Large intestine (tissue), 3 donors: ENCODE results near the gene CTSW. TPM values are rescaled to one million over a fixed set of nuclear protein-coding genes. Genes with fewer than 3 reads are reported as not detected.

Experiments used
- DNase-seq, 2 donors: peaks; one replicate each; pipeline versions ENCODE4 v3.0.0 to v3.0.0-alpha.2; 2013
- H3K27ac ChIP-seq: one replicate; pipeline ENCODE4 v1.5.1; 2013; ENCODE audit warnings: low read length
- H3K27me3 ChIP-seq: 2 replicates; pipeline ENCODE4 v1.6.1; 2013; ENCODE audit warnings: low read length; ENCODE audit not compliant: control insufficient read depth, insufficient read depth
- H3K36me3 ChIP-seq: 2 replicates; pipeline ENCODE4 v1.6.1; 2013; ENCODE audit warnings: low read length; ENCODE audit not compliant: control insufficient read depth, insufficient read depth
- H3K4me1 ChIP-seq: one replicate; pipeline ENCODE4 v1.6.1; 2013; ENCODE audit warnings: low read length; ENCODE audit not compliant: control insufficient read depth, insufficient read depth
- H3K4me3 ChIP-seq: one replicate; pipeline ENCODE4 v1.5.1; 2013; ENCODE audit warnings: low read length
- H3K9me3 ChIP-seq: one replicate; pipeline ENCODE4 v1.6.1; 2013; ENCODE audit warnings: mild to moderate bottlenecking, low read depth, low read length, moderate library complexity; ENCODE audit not compliant: control insufficient read depth
- WGBS: methylation state at CpG from one replicate; pipeline ENCODE4 v1.1.5; 2013; ENCODE audit warnings: low lambda C conversion rate; ENCODE audit not compliant: insufficient coverage; 5-methylcytosine and 5-hydroxymethylcytosine counted together
- polyA plus RNA-seq: library from polyadenylated mRNA; unstranded; fragments of 120-200 nt; gene quantifications from one replicate; pipeline ENCODE4 v1.2.1, GENCODE V29; 2013

Gene CTSW
- polyA plus RNA-seq, 1 donor, result 2.4 TPM

DNA sequence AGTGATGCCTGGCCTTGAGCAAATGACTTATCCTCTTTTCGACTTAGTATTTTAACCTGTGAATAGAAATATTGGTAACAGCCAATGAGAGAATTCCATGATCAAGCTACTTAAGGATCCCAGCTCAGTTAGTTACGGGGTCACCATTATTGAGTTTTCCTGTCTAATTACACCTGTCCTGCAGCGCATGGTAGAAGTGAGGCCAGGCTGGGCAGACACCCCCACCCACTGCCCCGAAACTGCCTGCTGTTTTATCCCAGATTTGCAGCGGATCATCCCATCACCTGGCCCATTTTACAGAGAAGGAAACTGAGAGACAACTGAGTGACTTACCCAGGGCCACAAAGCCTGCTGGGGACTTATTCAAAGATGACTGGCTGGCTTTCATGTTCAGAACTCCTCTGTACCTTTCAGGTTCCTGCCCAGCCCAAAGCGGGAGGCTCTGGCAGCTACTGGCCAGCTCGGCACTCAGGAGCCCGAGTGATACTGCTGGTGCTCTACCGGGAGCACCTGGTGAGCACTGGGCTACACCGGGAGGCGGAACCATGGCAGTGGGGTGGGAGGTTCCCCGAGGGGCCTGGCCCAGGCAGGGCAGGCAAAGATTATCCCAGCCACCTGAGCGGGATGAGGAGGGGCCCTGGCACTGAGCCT, 18.0 kb upstream of the CTSW start:
- no CpG with 5 or more reads among the region's 13 CpGs for WGBS
- Histone ChIP-seq H3K4me1 (peaks cover 24% of the 10 kb centered on the region), H3K4me3 (peak overlapping the region; percentile 86)

DNA sequence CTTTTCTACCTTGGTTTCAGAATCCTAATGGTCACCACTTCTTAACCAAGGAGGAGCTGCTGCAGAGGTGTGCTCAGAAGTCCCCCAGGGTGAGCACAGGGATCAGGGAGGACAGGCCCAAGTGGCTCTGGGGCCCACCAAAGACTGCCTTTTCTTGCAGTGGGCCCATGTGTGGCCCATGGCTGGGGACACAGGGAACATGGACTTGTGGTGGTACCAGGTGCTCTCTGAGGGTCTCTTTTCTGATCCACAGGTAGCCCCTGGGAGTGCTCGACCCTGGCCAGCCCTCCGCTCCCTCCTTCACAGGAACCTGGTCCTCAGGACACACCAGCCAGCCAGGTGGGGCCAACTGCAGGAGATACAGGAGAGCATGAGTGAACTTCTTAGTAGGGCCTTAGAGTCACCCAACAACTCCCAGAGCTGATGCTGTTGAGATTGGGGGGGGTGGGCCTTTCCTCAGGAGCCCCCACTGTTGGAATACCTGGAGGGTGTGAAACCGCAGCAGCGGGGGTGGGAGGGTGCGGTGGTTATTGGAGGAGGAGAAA, 17.4 kb upstream of the CTSW start:
- DNase-seq, result peak in 1 of 2 donors; percentile 2
- peaks cover 54% of the 10 kb centered on the region for H3K36me3 ChIP-seq
- H3K27ac ChIP-seq, result no peak overlapping the region
- no CpG with 5 or more reads among the region's 5 CpGs for WGBS
- no peaks in the 10 kb centered on the region for H3K27me3 ChIP-seq
- no peaks in the 10 kb centered on the region for H3K9me3 ChIP-seq
- no peak overlapping the region for H3K4me3 ChIP-seq
- H3K4me1 ChIP-seq, result peaks cover 24% of the 10 kb centered on the region

More for the DNA sequence above, 18.0 kb upstream of the CTSW start:
- DNase-seq, result peak in 1 of 2 donors; percentile 1
- Histone ChIP-seq H3K36me3 (peaks cover 48% of the 10 kb centered on the region), H3K27me3 (no peaks in the 10 kb centered on the region), H3K9me3 (no peaks in the 10 kb centered on the region), H3K27ac (no peak overlapping the region)

DNA sequence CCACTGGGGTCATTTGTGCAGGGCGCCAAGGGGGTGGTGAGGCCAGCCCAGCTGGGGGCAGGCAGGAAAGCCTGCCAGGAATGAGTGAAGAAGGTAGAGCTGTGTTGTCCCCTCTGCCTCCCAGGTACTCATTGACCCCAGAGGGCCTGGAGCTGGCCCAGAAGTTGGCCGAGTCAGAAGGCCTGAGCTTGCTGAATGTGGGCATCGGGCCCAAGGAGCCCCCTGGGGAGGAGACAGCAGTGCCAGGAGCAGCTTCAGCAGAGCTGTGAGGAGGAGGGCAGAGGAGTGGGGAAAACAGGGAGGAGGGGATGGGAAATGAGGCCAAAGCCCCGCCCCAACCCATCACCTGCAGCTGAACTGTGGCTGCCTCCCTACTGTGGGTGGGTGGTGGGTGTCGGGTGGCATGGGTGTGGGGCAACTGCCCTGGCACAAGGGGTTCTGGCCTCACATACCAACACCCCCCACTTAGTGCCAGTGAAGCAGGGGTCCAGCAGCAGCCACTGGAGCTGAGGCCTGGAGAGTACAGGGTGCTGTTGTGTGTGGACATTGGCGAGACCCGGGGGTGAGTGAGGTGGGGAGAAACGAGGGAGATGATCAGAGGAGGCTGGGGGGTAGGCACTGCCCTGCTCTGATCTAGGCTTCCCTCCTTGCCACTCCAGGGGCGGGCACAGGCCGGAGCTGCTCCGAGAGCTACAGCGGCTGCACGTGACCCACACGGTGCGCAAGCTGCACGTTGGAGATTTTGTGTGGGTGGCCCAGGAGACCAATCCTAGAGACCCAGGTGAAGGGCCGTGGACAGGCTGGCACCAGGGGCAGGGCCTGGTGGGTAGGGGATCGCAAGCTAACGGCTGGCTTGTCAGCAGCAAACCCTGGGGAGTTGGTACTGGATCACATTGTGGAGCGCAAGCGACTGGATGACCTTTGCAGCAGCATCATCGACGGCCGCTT, 16.4 kb upstream of the CTSW start:
- H3K4me1 ChIP-seq, result peaks cover 24% of the 10 kb centered on the region
- DNase-seq, result no peak
- H3K36me3 ChIP-seq, result peaks cover 62% of the 10 kb centered on the region
- no peaks in the 10 kb centered on the region for H3K9me3 ChIP-seq
- H3K27me3 ChIP-seq, result no peaks in the 10 kb centered on the region
- no peak overlapping the region for H3K4me3 ChIP-seq
- WGBS, result no CpG with 5 or more reads among the region's 24 CpGs
- no peak overlapping the region for H3K27ac ChIP-seq

DNA sequence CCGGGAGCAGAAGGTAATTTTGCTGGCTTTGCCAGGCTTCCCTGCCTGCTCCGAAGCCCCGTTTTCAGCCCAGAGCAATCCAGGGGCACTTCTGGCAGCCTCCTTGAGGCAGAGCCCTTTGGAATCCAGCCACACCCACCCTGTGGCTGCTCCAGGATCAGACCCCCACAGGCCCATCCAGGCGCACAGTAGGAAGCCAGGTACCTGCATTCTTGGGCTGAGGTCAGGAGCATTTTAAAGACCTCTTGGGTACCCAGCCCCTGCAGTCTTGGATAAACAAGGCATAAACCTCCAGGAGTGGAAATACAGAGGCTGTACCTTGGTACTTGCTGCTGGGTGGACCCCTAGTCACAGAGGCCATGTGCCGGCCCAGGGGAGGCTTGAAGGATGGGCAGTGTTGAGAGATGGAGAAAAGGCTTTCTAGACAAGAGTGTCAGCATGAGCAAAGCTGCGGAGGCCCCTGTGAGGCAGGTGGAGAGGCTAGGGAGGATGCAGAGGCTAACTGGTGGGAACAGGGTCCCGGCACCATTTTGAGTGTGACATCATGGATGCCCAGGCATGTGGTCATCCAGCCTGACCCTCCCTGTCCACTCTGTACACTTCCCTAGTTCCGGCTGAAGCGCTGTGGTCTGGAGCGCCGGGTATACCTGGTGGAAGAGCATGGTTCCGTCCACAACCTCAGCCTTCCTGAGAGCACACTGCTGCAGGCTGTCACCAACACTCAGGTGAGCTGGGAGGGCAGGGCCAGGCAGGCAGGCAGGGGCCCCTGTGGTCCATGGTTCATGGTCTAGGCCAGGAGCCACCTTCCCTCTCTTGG, 15.5 kb upstream of the CTSW start:
- no peak for DNase-seq
- Histone ChIP-seq H3K36me3 (peaks cover 66% of the 10 kb centered on the region), H3K4me1 (peaks cover 18% of the 10 kb centered on the region), H3K4me3 (no peak overlapping the region), H3K27me3 (no peaks in the 10 kb centered on the region), H3K27ac (no peak overlapping the region), H3K9me3 (no peaks in the 10 kb centered on the region)
- WGBS, result no CpG with 5 or more reads among the region's 12 CpGs

DNA sequence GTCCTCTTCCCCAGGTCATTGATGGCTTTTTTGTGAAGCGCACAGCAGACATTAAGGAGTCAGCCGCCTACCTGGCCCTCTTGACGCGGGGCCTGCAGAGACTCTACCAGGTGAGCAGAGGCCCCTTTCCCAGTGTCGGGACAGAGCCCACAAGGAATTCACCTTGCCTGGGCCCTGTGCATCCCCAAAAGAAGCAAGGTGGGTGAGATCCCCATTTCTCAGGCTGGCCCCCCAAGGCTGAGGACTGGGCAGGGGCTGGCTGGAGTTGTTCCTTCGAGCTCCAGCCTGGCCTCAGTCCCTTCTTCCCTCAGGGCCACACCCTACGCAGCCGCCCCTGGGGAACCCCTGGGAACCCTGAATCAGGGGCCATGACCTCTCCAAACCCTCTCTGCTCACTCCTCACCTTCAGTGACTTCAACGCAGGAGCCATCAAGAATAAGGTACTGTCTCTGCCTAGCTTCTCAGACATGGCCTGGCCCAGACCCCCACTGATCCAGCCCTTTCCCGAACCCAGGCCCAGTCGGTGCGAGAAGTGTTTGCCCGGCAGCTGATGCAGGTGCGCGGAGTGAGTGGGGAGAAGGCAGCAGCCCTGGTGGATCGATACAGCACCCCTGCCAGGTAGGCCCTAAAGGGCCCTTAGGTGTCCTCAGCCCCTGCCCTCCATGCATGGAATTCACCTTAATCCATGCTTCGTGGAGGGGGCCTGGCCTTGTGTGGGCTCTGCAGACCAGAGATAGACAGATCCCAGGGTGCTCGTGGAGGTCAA, 14.7 kb upstream of the CTSW start:
- H3K9me3 ChIP-seq, result no peaks in the 10 kb centered on the region
- H3K27ac ChIP-seq, result no peak overlapping the region
- peaks cover 14% of the 10 kb centered on the region for H3K4me1 ChIP-seq
- DNase-seq, result no peak
- no CpG with 5 or more reads among the region's 18 CpGs for WGBS
- no peak overlapping the region for H3K4me3 ChIP-seq
- H3K36me3 ChIP-seq, result peaks cover 66% of the 10 kb centered on the region
- H3K27me3 ChIP-seq, result no peaks in the 10 kb centered on the region

DNA sequence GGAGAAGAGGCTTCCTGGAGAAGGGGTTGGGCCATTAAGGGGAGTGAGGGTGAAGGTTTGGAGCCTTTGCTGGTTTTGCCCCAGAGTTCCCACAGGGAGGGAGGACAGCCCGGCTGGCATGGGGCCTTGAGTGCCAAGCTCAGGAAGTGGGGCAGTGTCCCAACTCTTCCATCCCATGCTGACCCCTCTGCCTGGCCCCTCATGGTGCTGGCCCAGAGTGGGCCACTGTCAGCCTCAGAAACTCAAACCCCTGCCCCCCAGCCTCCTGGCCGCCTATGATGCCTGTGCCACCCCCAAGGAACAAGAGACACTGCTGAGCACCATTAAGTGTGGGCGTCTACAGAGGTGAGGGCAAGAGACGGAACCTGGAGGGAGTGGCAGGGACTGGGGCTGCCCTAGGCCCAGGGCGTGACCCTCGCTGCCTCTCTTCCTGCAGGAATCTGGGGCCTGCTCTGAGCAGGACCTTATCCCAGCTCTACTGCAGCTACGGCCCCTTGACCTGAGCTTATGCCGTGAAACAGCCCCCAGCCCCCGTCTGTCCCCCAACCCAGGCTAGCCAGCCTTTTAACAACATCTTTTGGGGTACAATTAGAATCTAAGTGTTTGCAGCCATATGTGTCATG, 14.0 kb upstream of the CTSW start:
- H3K27ac ChIP-seq, result no peak overlapping the region
- H3K36me3 ChIP-seq, result peaks cover 66% of the 10 kb centered on the region
- no peak overlapping the region for H3K4me3 ChIP-seq
- WGBS, result no CpG with 5 or more reads among the region's 9 CpGs
- peaks cover 12% of the 10 kb centered on the region for H3K4me1 ChIP-seq
- no peak for DNase-seq
- H3K9me3 ChIP-seq, result no peaks in the 10 kb centered on the region
- H3K27me3 ChIP-seq, result no peaks in the 10 kb centered on the region

DNA sequence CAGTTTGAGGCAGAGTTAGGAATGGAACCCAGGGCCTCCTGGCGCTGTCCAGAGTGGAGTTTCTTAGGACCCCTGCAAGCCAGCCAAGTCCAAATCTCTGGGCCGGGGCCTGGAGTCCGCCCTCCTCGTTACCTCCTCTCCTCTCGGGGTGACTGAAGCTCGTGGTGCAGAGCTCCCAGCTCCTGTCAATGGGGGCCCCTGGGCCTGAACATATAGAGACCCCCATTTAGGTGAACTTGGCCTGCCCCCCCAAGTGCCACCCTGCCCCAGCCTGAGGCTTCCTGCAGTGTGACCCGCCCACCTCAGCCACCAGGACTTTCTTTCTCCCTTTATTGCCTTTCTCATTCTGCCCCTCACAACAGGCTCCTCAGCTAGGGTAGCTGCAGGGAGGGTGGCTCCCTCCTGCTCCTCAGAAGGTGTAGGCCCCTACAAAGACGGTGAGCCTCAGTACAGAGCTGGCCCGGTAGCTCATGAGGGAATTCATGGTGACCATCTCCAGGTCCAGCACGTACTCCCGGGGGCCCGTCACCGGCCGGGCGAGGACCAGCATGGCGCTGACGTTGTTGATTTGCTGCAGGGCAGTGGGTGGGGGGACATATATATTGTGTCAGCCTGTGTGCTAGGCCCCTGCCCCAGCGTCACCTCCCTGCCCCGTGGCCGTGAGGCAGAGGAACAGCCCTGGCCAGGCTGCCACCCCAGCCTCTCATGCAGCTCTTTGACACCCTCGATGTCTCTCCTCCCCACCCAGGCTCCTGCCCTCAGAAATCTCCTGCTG, 12.9 kb upstream of the CTSW start:
- H3K36me3 ChIP-seq, result peaks cover 66% of the 10 kb centered on the region
- peaks cover 14% of the 10 kb centered on the region for H3K4me1 ChIP-seq

DNA sequence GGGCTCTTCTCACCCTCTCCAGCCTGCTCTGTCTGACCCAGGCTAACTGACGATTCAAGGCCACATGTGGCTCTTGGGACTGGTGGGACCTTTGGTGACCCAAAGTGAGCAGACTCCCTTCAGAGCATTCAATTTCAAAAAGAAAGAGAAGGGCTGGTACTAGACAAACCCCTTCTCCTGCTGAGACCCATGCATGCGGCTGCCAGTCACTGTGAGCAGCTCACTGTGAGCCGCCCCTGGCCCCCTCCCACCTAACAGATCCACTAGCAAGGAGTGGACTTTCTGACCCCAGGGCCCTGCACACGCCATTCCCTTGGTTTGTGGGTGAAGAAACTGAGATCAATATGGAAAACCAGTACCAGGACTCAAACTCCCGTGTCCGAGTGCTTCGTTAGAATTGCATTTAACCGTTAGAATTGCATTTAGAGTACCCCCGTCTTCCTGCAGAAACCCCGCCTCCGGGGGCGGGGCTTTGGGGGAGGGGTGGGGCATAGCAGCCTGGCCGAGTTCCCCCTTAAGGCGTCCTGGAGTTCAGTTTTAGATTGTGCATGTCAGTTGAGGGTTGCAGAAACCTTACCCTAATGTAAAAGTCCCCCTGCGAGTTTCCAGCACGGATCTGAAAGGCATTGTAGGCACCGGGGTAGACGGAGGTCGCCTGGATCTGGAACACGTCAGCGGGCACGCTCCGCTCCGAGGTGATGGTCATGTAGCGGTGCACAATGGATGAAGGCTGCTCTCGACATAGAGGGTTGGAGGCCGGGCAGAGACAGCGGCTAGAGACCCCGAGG, 12.2 kb upstream of the CTSW start:
- Histone ChIP-seq H3K27me3 (peaks cover 4% of the 10 kb centered on the region), H3K4me3 (no peak overlapping the region), H3K27ac (no peak overlapping the region), H3K36me3 (peaks cover 59% of the 10 kb centered on the region), H3K4me1 (peaks cover 8% of the 10 kb centered on the region), H3K9me3 (no peaks in the 10 kb centered on the region)
- no peak for DNase-seq
- no CpG with 5 or more reads among the region's 29 CpGs for WGBS

More for the DNA sequence above, 12.9 kb upstream of the CTSW start:
- WGBS, result no CpG with 5 or more reads among the region's 21 CpGs
- no peak overlapping the region for H3K27ac ChIP-seq
- H3K4me3 ChIP-seq, result no peak overlapping the region
- no peaks in the 10 kb centered on the region for H3K27me3 ChIP-seq
- DNase-seq, result no peak
- no peaks in the 10 kb centered on the region for H3K9me3 ChIP-seq
